Neural progenitor cell (in vitro differentiated cells): ENCODE results near the gene KCNK17. TPM values are rescaled to one million over a fixed set of nuclear protein-coding genes. Genes with fewer than 3 reads are reported as not detected.

Experiments used
- DNase-seq: peaks from one replicate; pipeline ENCODE4 v3.0.0-alpha.2; 2016; ENCODE audit warnings: low spot score
- H2AFZ ChIP-seq: fragments of 200-600 bp; sonication (generic); replicated peaks from 2 replicates; pipeline ENCODE4 v1.6.1; 2016; ENCODE audit warnings: antibody characterized with exemption
- H3F3A ChIP-seq: fragments of 200-600 bp; sonication (generic); 2 replicates; pipeline ENCODE4 v1.6.1; 2016; ENCODE audit warnings: antibody characterized with exemption, low read depth
- H3K27ac ChIP-seq: fragments of 200-600 bp; sonication (generic); 2 replicates; pipeline ENCODE4 v1.5.1; 2016; ENCODE audit warnings: mild to moderate bottlenecking
- H3K27me3 ChIP-seq: fragments of 200-600 bp; sonication (generic); 2 replicates; pipeline ENCODE4 v1.6.1; 2016; ENCODE audit warnings: mild to moderate bottlenecking, moderate library complexity
- H3K36me3 ChIP-seq: fragments of 200-600 bp; sonication (generic); 2 replicates; pipeline ENCODE4 v1.5.1; 2016
- H3K4me1 ChIP-seq: fragments of 200-600 bp; sonication (generic); 2 replicates; pipeline ENCODE4 v1.6.1; 2016; ENCODE audit warnings: mixed run types
- H3K4me2 ChIP-seq: fragments of 200-600 bp; sonication (generic); 2 replicates; pipeline ENCODE4 v1.6.1; 2016
- H3K4me3 ChIP-seq: fragments of 200-600 bp; sonication (generic); 2 replicates; pipeline ENCODE4 v1.5.1; 2016
- H3K79me2 ChIP-seq: fragments of 200-600 bp; sonication (generic); 2 replicates; pipeline ENCODE4 v1.6.1; 2016; ENCODE audit warnings: low read depth
- H3K9ac ChIP-seq: fragments of 200-600 bp; sonication (generic); 2 replicates; pipeline ENCODE4 v1.6.1; 2016
- H3K9me3 ChIP-seq: fragments of 200-600 bp; sonication (generic); 2 replicates; pipeline ENCODE4 v1.5.1; 2016; ENCODE audit warnings: low read depth
- H4K20me1 ChIP-seq: fragments of 200-600 bp; sonication (generic); 2 replicates; pipeline ENCODE4 v1.6.1; 2016; ENCODE audit warnings: low read depth
- H3K27ac Mint-ChIP-seq: 3 replicates; pipeline ENCODE4 v1.8.0; 2021; ENCODE audit warnings: mixed read lengths
- H3K27me3 Mint-ChIP-seq: 2 replicates; pipeline ENCODE4 v1.8.0; 2022; ENCODE audit warnings: low read depth, mild to moderate bottlenecking, inconsistent platforms, moderate library complexity, mixed read lengths; ENCODE audit not compliant: insufficient read depth
- H3K36me3 Mint-ChIP-seq: 3 replicates; pipeline ENCODE4 v1.8.0; 2021; ENCODE audit warnings: mixed read lengths
- H3K4me1 Mint-ChIP-seq: 3 replicates; pipeline ENCODE4 v1.8.0; 2021; ENCODE audit warnings: mixed read lengths
- H3K4me3 Mint-ChIP-seq: 3 replicates; pipeline ENCODE4 v1.8.0; 2021; ENCODE audit warnings: mild to moderate bottlenecking, moderate library complexity, mixed read lengths
- H3K9me3 Mint-ChIP-seq: 3 replicates; pipeline ENCODE4 v1.8.0; 2020; ENCODE audit warnings: mixed read lengths
- EZH2 ChIP-seq: fragments of 200-600 bp; sonication (generic); IDR thresholded peaks from 2 replicates; pipeline ENCODE4 v1.6.1; 2017; ENCODE audit warnings: antibody characterized with exemption, mild to moderate bottlenecking, moderate library complexity
- EZH2phosphoT487 ChIP-seq: fragments of 200-600 bp; sonication (generic); IDR thresholded peaks from 2 replicates; pipeline ENCODE4 v1.6.1; 2017; ENCODE audit warnings: antibody characterized with exemption
- total RNA-seq: library from RNA; depleted of rRNA; stranded (reverse); fragments of >200 nt; gene quantifications from 2 replicates; pipeline ENCODE4 v1.2.3, GENCODE V29; 2015; ENCODE audit warnings: low replicate concordance
- TF ChIP-seq, protein P1 (sequence below): fragments of 200-600 bp; sonication (generic); IDR thresholded peaks from 2 replicates; pipeline ENCODE4 v1.5.1; 2017; ENCODE audit warnings: antibody characterized with exemption, mild to moderate bottlenecking

Gene KCNK17
- total RNA-seq, 1 donor from 2014 or later = not detected

DNA sequence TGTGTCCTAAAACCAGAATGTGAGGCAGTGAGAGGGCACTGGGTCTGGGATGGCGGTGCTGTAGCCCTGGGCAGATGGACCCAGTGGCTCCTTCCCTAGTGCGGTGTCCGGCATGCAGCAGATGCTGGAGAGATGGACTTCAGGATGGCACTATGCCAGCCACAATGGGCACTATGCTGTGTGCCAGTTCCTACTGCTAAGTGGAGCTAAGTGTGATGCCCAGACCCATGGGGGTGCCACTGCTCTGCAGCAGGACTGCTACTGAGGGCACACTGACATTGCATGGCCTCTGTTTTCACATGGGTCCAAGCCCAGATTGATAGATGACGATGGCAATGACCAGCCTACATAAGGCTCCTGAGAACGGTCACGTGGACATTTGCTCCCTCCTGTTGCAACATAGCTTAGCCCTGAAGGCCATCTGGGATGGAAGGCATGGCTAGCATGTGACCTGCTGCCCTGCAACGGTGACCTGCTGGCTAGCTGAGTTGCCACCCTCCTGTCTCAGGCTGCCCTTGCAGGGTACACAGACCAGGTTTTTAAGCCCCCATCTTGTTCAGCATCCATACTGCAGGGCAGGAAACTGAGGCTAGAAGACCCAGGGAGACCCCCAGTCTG lies 39.6 kb upstream of the KCNK17 start:
- H3K9ac ChIP-seq = no peak overlapping the region
- no peaks in the 10 kb centered on the region for H3K9me3 ChIP-seq
- H3K4me3 ChIP-seq = no peak overlapping the region
- Mint-ChIP-seq H3K4me1 (no peaks in the 10 kb centered on the region), H3K36me3 (no peaks in the 10 kb centered on the region), H3K27ac (no peak overlapping the region), H3K4me3 (no peak overlapping the region), H3K27me3 (peaks cover 2% of the 10 kb centered on the region), H3K9me3 (no peaks in the 10 kb centered on the region)
- no peaks in the 10 kb centered on the region for H4K20me1 ChIP-seq
- H3K36me3 ChIP-seq = no peaks in the 10 kb centered on the region
- no peaks in the 10 kb centered on the region for H3K4me1 ChIP-seq
- DNase-seq = no peak
- no peak overlapping the region for H3K4me2 ChIP-seq
- H3K27me3 ChIP-seq = no peaks in the 10 kb centered on the region
- no peaks in the 10 kb centered on the region for H3K79me2 ChIP-seq
- no peaks in the 10 kb centered on the region for H3F3A ChIP-seq
- H2AFZ ChIP-seq = no peak overlapping the region
- H3K27ac ChIP-seq = no peak overlapping the region
- no peak for TF ChIP-seq EZH2phosphoT487
- TF ChIP-seq, protein P1, sequence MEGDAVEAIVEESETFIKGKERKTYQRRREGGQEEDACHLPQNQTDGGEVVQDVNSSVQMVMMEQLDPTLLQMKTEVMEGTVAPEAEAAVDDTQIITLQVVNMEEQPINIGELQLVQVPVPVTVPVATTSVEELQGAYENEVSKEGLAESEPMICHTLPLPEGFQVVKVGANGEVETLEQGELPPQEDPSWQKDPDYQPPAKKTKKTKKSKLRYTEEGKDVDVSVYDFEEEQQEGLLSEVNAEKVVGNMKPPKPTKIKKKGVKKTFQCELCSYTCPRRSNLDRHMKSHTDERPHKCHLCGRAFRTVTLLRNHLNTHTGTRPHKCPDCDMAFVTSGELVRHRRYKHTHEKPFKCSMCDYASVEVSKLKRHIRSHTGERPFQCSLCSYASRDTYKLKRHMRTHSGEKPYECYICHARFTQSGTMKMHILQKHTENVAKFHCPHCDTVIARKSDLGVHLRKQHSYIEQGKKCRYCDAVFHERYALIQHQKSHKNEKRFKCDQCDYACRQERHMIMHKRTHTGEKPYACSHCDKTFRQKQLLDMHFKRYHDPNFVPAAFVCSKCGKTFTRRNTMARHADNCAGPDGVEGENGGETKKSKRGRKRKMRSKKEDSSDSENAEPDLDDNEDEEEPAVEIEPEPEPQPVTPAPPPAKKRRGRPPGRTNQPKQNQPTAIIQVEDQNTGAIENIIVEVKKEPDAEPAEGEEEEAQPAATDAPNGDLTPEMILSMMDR = no peak
- no peak for TF ChIP-seq EZH2

DNA sequence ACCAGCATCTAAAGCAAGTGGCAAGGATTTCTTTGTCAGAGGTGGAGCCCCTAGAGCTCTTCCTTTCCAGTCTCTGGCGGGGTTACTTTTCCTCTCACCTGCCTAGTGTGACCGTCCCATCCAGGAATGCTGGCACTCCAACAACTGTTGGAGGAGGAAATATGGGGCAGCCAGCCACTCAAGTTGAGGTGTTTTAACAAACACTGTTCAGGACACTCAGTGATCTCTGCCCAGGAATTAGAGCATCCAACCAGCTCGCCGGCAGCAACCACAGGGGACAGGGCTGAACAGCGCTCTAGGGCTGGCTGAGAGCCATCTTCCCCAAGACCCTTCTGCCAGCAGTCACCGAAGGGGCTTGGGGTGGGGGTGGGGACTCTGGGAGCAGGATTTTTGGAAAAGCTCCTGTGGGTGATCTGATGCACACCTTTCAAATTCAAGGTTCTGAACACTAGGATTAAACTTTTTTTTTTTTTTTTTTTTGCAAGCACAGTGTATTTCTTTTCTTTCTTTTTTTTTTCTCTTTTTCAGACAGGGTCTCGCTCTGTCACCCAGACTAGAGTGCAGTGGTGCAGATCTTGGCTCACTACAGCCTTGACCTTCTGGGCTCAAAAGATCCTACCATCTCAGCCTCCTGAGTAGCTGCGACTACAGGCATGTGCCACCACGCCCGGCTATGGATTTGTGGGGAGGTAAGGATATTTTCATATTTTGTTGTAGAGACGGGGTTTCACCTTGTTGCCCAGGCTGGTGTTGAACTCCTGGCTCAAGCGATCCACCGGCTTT lies 36.7 kb upstream of the KCNK17 start:
- no peaks in the 10 kb centered on the region for H3K9me3 ChIP-seq
- H3K9me3 Mint-ChIP-seq = no peaks in the 10 kb centered on the region
- no peak overlapping the region for H3K4me3 Mint-ChIP-seq

DNA sequence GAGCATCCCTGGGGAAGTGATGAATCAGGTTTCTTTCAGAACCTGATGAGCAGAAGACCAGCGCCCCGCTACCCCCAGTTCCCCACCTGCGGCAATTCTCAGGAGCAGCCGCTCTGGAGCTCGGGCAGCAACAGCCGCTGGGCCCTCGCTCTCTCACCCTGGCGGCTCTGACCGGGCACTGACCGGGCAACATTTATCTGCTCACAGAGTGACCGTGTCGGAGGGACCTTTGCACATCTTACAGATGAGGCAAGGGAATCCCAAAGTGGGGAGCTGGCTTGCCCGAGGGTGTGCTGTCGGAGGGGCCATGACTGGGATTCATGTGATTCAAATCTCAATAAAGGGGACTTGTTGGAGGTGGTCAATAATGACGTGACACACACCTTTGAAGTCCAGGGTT lies 34.5 kb upstream of the KCNK17 start:
- no peak overlapping the region for H3K27ac ChIP-seq
- Mint-ChIP-seq H3K27ac (no peak overlapping the region), H3K27me3 (peaks cover 2% of the 10 kb centered on the region), H3K36me3 (no peaks in the 10 kb centered on the region), H3K9me3 (no peaks in the 10 kb centered on the region), H3K4me1 (peaks cover 10% of the 10 kb centered on the region), H3K4me3 (no peak overlapping the region)
- H3K27me3 ChIP-seq = no peaks in the 10 kb centered on the region
- H3K79me2 ChIP-seq = no peaks in the 10 kb centered on the region
- TF ChIP-seq EZH2phosphoT487 = no peak
- TF ChIP-seq EZH2 = no peak
- TF ChIP-seq, protein P1 = no peak
- no peak for DNase-seq
- H3K4me1 ChIP-seq = no peaks in the 10 kb centered on the region
- no peak overlapping the region for H3K4me3 ChIP-seq
- H3F3A ChIP-seq = no peaks in the 10 kb centered on the region
- H3K9ac ChIP-seq = no peak overlapping the region
- H3K4me2 ChIP-seq = no peak overlapping the region
- no peaks in the 10 kb centered on the region for H3K36me3 ChIP-seq
- H2AFZ ChIP-seq = no peak overlapping the region
- H4K20me1 ChIP-seq = no peaks in the 10 kb centered on the region
- no peaks in the 10 kb centered on the region for H3K9me3 ChIP-seq

More for the DNA sequence above, 36.7 kb upstream of the KCNK17 start:
- Histone ChIP-seq H4K20me1 (no peaks in the 10 kb centered on the region), H3K79me2 (no peaks in the 10 kb centered on the region), H3K4me3 (no peak overlapping the region), H3K36me3 (no peaks in the 10 kb centered on the region), H3K27me3 (no peaks in the 10 kb centered on the region), H3F3A (no peaks in the 10 kb centered on the region), H3K4me2 (no peak overlapping the region), H3K27ac (no peak overlapping the region), H3K9ac (no peak overlapping the region), H2AFZ (no peak overlapping the region), H3K4me1 (no peaks in the 10 kb centered on the region)
- DNase-seq = no peak
- H3K36me3 Mint-ChIP-seq = no peaks in the 10 kb centered on the region
- H3K27ac Mint-ChIP-seq = no peak overlapping the region
- peaks cover 2% of the 10 kb centered on the region for H3K27me3 Mint-ChIP-seq
- TF ChIP-seq EZH2 (no peak), EZH2phosphoT487 (no peak)
- TF ChIP-seq, protein P1 = no peak
- H3K4me1 Mint-ChIP-seq = no peaks in the 10 kb centered on the region
